ENCODE results near the gene PRF1.
A peak's percentile ranks its signal among the peaks of the same experiment; 100 is the strongest.

PRF1 gene

GRCh38 chr10:70564901-70565351, 37.6 kb downstream of the PRF1 start:
- no peak for DNase-seq (ENCODE audit: extremely low read depth, insufficient read length)

GRCh38 chr10:70564113-70564725, 38.3 kb downstream of the PRF1 start:
- DNase-seq (ENCODE audit: extremely low read depth, insufficient read length): no peak

More at GRCh38 chr10:70564901-70565351, 37.6 kb downstream of the PRF1 start:
- peak; percentile 53 for TF ChIP-seq CTCF (IDR thresholded peaks at IDR 0.05; ENCODE audit: insufficient read depth, low read length, poor library complexity, severe bottlenecking)
- no peaks in the 10 kb centered on the region for H3K27me3 ChIP-seq (replicated peaks; ENCODE audit: control insufficient read depth, insufficient read depth, low read length)
- H3K4me3 ChIP-seq (replicated peaks; ENCODE audit: low read depth, low read length): no peak overlapping the region
- no peaks in the 10 kb centered on the region; the same call in 1 of the 2 replicates for H3K36me3 ChIP-seq (ENCODE audit: control insufficient read depth, insufficient read depth, low read length)

GRCh38 chr10:70563230-70563629, 39.3 kb downstream of the PRF1 start:
- no peak for TF ChIP-seq CTCF (IDR thresholded peaks at IDR 0.05; ENCODE audit: insufficient read depth, low read length, poor library complexity, severe bottlenecking)
- H3K27me3 ChIP-seq (replicated peaks; ENCODE audit: control insufficient read depth, insufficient read depth, low read length): no peaks in the 10 kb centered on the region
- H3K4me3 ChIP-seq (replicated peaks; ENCODE audit: low read depth, low read length): no peak overlapping the region
- no peaks in the 10 kb centered on the region; the same call in 1 of the 2 replicates for H3K36me3 ChIP-seq (ENCODE audit: control insufficient read depth, insufficient read depth, low read length)
- no peak for DNase-seq (ENCODE audit: extremely low read depth, insufficient read length)

More at GRCh38 chr10:70564113-70564725, 38.3 kb downstream of the PRF1 start:
- TF ChIP-seq CTCF (IDR thresholded peaks at IDR 0.05; ENCODE audit: insufficient read depth, low read length, poor library complexity, severe bottlenecking): no peak
- Histone ChIP-seq H3K36me3 (ENCODE audit: control insufficient read depth, insufficient read depth, low read length) (no peaks in the 10 kb centered on the region; the same call in 1 of the 2 replicates), H3K4me3 (replicated peaks; ENCODE audit: low read depth, low read length) (no peak overlapping the region), H3K27me3 (replicated peaks; ENCODE audit: control insufficient read depth, insufficient read depth, low read length) (no peaks in the 10 kb centered on the region)

DNA sequence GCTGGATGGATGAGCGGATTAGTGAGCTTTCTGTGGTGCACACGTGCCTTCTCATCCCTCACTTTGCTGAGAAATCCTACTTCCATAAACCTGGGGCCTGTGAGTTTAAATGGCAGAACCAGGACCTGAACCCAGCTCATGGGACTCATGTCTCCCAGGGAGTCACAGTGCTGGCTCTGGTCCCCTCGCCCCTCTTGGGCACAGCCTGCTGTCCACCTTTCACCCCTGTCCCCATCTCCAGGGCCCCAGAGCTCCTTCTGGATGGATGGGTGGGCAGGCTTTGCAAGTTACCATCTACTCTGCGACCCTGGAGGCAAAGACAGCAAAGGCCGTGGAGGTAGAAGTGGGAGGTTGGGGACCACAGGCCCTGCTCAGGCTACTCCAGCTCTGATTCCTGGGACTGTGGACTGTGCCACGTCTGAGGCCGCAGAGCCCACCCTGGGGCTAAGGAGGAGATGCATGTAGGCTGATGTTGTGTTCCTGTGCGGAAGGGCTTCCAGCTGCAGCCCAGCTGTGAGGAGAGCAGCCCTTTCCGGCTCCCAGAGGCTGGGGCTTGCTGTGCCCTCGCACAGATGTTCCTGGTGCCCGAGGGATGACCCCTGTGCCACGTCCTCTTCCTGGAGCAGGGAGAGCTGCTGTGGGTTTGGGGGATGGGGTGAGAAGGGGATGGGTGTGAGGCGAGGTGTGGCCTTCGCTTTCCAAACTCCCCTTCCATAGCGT, 40.3 kb downstream of the PRF1 start:
- H3K4me3 ChIP-seq (replicated peaks; ENCODE audit: low read depth, low read length): no peak overlapping the region
- no peak for DNase-seq (ENCODE audit: extremely low read depth, insufficient read length)
- no peaks in the 10 kb centered on the region; the same call in 1 of the 2 replicates for H3K36me3 ChIP-seq (ENCODE audit: control insufficient read depth, insufficient read depth, low read length)
- no peak for TF ChIP-seq CTCF (IDR thresholded peaks at IDR 0.05; ENCODE audit: insufficient read depth, low read length, poor library complexity, severe bottlenecking)
- H3K27me3 ChIP-seq (replicated peaks; ENCODE audit: control insufficient read depth, insufficient read depth, low read length): no peaks in the 10 kb centered on the region

DNA sequence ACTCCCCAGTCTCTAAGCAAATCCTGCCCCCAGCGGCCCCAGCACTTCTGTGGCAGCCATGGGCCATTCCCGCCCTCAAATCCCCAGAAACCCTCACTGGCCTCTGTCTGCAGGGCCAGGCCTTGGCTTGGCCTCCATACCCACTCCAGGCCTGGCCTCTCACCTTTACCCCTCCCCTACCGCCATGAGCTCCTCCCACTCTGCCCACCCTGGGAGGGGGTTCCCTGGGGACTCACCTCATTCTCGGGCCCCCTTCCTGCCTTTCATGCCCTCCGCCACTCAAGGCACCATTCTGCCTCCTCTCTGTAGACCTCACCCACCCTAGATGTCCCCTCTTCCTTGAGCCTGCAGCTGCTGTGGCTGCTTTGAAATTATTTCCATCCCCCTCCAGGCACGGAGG, 41.0 kb downstream of the PRF1 start:
- Histone ChIP-seq H3K36me3 (ENCODE audit: control insufficient read depth, insufficient read depth, low read length) (no peaks in the 10 kb centered on the region), H3K27me3 (replicated peaks; ENCODE audit: control insufficient read depth, insufficient read depth, low read length) (no peaks in the 10 kb centered on the region), H3K4me3 (replicated peaks; ENCODE audit: low read depth, low read length) (no peak overlapping the region)
- DNase-seq (ENCODE audit: extremely low read depth, insufficient read length): no peak
- no peak for TF ChIP-seq CTCF (IDR thresholded peaks at IDR 0.05; ENCODE audit: insufficient read depth, low read length, poor library complexity, severe bottlenecking)

Data from GM06990 (cell line).